SK-N-SH treated with all-trans-retinoic acid at 6 μM for 48 hours (cell line): Measurements from ENCODE around the gene FJX1.

Experiments used
- ATAC-seq: fragments of 200-7000 bp; cut with Tn5 transposase; 3 replicates; pipeline ENCODE4 v1.9.1; 2020; ENCODE audit warnings: mild to moderate bottlenecking, moderate library complexity
- BACH2 ChIP-seq: fragments of 250-450 bp; sonication (Bioruptor Pico); IDR thresholded peaks from 2 replicates; pipeline ENCODE4 v1.9.0; 2021; ENCODE audit warnings: mild to moderate bottlenecking, borderline replicate concordance
- CSDC2 ChIP-seq: fragments of 250-450 bp; sonication (Bioruptor Pico); IDR thresholded peaks from 2 replicates; pipeline ENCODE4 v1.5.0; 2020; ENCODE audit warnings: mild to moderate bottlenecking, moderate library complexity
- ESRRG ChIP-seq: fragments of 250-450 bp; sonication (Bioruptor Pico); IDR thresholded peaks from 2 replicates; pipeline ENCODE4 v1.6.1; 2021; ENCODE audit warnings: mild to moderate bottlenecking
- GLIS3 ChIP-seq: fragments of 250-450 bp; sonication (Bioruptor Pico); IDR thresholded peaks from 2 replicates; pipeline ENCODE4 v1.5.0; 2020; ENCODE audit warnings: mild to moderate bottlenecking, moderate library complexity
- ISL1 ChIP-seq: fragments of 250-450 bp; sonication (Bioruptor Pico); IDR thresholded peaks from 2 replicates; pipeline ENCODE4 v2.1.2; 2022; ENCODE audit warnings: mild to moderate bottlenecking, moderate library complexity
- OSR1 ChIP-seq: fragments of 250-450 bp; sonication (Bioruptor Pico); IDR thresholded peaks from 2 replicates; pipeline ENCODE4 v1.8.0; 2022; ENCODE audit warnings: moderate library complexity, mild to moderate bottlenecking, inconsistent platforms
- SNAI2 ChIP-seq: fragments of 250-450 bp; sonication (Bioruptor Pico); IDR thresholded peaks from 2 replicates; pipeline ENCODE4 v1.5.0; 2020; ENCODE audit warnings: mild to moderate bottlenecking, moderate library complexity
- TCF4 ChIP-seq: fragments of 250-450 bp; sonication (Bioruptor Pico); IDR thresholded peaks from 2 replicates; pipeline ENCODE4 v1.8.0; 2021; ENCODE audit warnings: mild to moderate bottlenecking, moderate library complexity, borderline replicate concordance
- ZFP3 ChIP-seq: fragments of 250-450 bp; sonication (Bioruptor Pico); IDR thresholded peaks from 2 replicates; pipeline ENCODE4 v1.5.0; 2020; ENCODE audit warnings: mild to moderate bottlenecking, moderate library complexity
- ZNF565 ChIP-seq: fragments of 450-650 bp; formaldehyde crosslinking; conservative IDR thresholded peaks from 2 replicates; pipeline ENCODE4 v1.5.0; 2020; ENCODE audit warnings: low read depth, mild to moderate bottlenecking, moderate library complexity
- ZNF8 ChIP-seq: fragments of 450-650 bp; formaldehyde crosslinking; IDR thresholded peaks from 2 replicates; pipeline ENCODE4 v1.5.0; 2020; ENCODE audit warnings: mild to moderate bottlenecking, moderate library complexity
- TF ChIP-seq, protein P1 (sequence below): fragments of 250-450 bp; sonication (Bioruptor Pico); IDR thresholded peaks from 2 replicates; pipeline ENCODE4 v1.8.0; 2021; ENCODE audit warnings: low read depth, mild to moderate bottlenecking, moderate library complexity, borderline replicate concordance
- TF ChIP-seq, protein P2 (sequence below): fragments of 250-450 bp; sonication (Bioruptor Pico); IDR thresholded peaks from 2 replicates; pipeline ENCODE4 v1.8.0; 2020; ENCODE audit warnings: mild to moderate bottlenecking, moderate library complexity, borderline replicate concordance
- TF ChIP-seq, protein P3 (sequence below): fragments of 250-450 bp; sonication (Bioruptor Pico); IDR thresholded peaks from 2 replicates; pipeline ENCODE4 v1.5.1; 2020; ENCODE audit warnings: low read depth, mild to moderate bottlenecking, moderate library complexity
- TF ChIP-seq, protein P4 (sequence below): fragments of 250-450 bp; sonication (Bioruptor Pico); IDR thresholded peaks from 2 replicates; pipeline ENCODE4 v1.5.0; 2020; ENCODE audit warnings: mild to moderate bottlenecking, moderate library complexity
- TF ChIP-seq, protein P5 (sequence below): fragments of 250-450 bp; sonication (Bioruptor Pico); IDR thresholded peaks from 2 replicates; pipeline ENCODE4 v1.5.1; 2021; ENCODE audit warnings: mild to moderate bottlenecking, moderate library complexity

FJX1 gene

DNA sequence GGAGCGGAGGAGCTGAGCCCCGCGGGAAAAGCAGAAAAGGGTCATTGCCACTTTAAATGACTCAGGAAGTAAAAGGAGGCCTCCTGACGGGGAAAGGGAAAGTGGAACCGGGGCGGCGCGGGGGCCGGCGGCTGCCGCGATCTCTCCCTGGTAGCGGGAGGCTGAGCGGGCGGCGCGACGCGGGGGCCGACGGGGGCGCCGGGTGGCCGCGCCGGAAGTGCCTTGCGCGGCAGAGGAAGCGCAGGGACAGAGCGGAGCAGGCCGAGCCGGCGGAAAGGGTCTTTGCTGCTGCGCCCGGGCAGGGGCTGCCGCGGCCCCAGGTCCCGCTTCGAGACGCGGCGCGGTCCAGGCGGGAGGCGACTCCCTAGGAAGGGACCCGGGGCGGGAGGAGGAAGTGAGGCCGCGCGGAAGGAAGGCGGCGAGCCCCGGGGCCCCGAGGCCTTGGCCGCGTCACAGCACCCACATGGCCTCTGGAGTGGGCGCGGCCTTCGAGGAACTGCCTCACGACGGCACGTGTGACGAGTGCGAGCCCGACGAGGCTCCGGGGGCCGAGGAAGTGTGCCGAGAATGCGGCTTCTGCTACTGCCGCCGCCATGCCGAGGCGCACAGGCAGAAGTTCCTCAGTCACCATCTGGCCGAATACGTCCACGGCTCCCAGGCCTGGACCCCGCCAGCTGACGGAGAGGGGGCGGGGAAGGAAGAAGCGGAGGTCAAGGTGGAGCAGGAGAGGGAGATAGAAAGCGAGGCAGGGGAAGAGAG is 44.6 kb downstream of the FJX1 start, which contains the start of gene TRIM44:
Gene TRIM44, plus strand, starts transcription at position 127 of the 759 bp plus-strand sequence. Its CDS starts 337 bp downstream, at position 464.
- ATAC-seq: peak; percentile 93

DNA sequence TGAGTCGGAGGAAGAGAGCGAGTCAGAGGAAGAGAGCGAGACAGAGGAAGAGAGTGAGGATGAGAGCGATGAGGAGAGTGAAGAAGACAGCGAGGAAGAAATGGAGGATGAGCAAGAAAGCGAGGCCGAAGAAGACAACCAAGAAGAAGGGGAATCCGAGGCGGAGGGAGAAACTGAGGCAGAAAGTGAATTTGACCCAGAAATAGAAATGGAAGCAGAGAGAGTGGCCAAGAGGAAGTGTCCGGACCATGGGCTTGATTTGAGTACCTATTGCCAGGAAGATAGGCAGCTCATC is 45.1 kb downstream of the FJX1 start:
- no peak for ATAC-seq
- TF ChIP-seq, protein P1, sequence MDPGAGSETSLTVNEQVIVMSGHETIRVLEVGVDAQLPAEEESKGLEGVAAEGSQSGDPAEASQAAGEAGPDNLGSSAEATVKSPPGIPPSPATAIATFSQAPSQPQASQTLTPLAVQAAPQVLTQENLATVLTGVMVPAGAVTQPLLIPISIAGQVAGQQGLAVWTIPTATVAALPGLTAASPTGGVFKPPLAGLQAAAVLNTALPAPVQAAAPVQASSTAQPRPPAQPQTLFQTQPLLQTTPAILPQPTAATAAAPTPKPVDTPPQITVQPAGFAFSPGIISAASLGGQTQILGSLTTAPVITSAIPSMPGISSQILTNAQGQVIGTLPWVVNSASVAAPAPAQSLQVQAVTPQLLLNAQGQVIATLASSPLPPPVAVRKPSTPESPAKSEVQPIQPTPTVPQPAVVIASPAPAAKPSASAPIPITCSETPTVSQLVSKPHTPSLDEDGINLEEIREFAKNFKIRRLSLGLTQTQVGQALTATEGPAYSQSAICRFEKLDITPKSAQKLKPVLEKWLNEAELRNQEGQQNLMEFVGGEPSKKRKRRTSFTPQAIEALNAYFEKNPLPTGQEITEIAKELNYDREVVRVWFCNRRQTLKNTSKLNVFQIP (CRISPR knock-in tag): no peak
- TF ChIP-seq OSR1 (CRISPR knock-in tag) (no peak), ZNF8 (CRISPR knock-in tag) (no peak), BACH2 (CRISPR knock-in tag) (no peak), ESRRG (CRISPR knock-in tag) (no peak), ISL1 (CRISPR knock-in tag) (no peak), GLIS3 (CRISPR knock-in tag) (no peak), TCF4 (no peak), ZNF565 (CRISPR knock-in tag) (no peak), ZFP3 (no peak)
- TF ChIP-seq, protein P2, sequence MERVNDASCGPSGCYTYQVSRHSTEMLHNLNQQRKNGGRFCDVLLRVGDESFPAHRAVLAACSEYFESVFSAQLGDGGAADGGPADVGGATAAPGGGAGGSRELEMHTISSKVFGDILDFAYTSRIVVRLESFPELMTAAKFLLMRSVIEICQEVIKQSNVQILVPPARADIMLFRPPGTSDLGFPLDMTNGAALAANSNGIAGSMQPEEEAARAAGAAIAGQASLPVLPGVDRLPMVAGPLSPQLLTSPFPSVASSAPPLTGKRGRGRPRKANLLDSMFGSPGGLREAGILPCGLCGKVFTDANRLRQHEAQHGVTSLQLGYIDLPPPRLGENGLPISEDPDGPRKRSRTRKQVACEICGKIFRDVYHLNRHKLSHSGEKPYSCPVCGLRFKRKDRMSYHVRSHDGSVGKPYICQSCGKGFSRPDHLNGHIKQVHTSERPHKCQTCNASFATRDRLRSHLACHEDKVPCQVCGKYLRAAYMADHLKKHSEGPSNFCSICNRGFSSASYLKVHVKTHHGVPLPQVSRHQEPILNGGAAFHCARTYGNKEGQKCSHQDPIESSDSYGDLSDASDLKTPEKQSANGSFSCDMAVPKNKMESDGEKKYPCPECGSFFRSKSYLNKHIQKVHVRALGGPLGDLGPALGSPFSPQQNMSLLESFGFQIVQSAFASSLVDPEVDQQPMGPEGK (CRISPR knock-in tag): no peak
- TF ChIP-seq, protein P3, sequence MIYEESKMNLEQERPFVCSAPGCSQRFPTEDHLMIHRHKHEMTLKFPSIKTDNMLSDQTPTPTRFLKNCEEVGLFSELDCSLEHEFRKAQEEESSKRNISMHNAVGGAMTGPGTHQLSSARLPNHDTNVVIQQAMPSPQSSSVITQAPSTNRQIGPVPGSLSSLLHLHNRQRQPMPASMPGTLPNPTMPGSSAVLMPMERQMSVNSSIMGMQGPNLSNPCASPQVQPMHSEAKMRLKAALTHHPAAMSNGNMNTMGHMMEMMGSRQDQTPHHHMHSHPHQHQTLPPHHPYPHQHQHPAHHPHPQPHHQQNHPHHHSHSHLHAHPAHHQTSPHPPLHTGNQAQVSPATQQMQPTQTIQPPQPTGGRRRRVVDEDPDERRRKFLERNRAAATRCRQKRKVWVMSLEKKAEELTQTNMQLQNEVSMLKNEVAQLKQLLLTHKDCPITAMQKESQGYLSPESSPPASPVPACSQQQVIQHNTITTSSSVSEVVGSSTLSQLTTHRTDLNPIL (CRISPR knock-in tag): no peak
- TF ChIP-seq, protein P4, sequence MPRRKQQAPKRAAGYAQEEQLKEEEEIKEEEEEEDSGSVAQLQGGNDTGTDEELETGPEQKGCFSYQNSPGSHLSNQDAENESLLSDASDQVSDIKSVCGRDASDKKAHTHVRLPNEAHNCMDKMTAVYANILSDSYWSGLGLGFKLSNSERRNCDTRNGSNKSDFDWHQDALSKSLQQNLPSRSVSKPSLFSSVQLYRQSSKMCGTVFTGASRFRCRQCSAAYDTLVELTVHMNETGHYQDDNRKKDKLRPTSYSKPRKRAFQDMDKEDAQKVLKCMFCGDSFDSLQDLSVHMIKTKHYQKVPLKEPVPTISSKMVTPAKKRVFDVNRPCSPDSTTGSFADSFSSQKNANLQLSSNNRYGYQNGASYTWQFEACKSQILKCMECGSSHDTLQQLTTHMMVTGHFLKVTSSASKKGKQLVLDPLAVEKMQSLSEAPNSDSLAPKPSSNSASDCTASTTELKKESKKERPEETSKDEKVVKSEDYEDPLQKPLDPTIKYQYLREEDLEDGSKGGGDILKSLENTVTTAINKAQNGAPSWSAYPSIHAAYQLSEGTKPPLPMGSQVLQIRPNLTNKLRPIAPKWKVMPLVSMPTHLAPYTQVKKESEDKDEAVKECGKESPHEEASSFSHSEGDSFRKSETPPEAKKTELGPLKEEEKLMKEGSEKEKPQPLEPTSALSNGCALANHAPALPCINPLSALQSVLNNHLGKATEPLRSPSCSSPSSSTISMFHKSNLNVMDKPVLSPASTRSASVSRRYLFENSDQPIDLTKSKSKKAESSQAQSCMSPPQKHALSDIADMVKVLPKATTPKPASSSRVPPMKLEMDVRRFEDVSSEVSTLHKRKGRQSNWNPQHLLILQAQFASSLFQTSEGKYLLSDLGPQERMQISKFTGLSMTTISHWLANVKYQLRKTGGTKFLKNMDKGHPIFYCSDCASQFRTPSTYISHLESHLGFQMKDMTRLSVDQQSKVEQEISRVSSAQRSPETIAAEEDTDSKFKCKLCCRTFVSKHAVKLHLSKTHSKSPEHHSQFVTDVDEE (CRISPR knock-in tag): no peak
- TF ChIP-seq, protein P5, sequence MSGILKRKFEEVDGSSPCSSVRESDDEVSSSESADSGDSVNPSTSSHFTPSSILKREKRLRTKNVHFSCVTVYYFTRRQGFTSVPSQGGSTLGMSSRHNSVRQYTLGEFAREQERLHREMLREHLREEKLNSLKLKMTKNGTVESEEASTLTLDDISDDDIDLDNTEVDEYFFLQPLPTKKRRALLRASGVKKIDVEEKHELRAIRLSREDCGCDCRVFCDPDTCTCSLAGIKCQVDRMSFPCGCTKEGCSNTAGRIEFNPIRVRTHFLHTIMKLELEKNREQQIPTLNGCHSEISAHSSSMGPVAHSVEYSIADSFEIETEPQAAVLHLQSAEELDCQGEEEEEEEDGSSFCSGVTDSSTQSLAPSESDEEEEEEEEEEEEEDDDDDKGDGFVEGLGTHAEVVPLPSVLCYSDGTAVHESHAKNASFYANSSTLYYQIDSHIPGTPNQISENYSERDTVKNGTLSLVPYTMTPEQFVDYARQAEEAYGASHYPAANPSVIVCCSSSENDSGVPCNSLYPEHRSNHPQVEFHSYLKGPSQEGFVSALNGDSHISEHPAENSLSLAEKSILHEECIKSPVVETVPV (CRISPR knock-in tag): no peak
- TF ChIP-seq, all 23 proteins: peak for 0

More for the DNA sequence above, 44.6 kb downstream of the FJX1 start, which contains the start of gene TRIM44:
- TF ChIP-seq ZNF8 (CRISPR knock-in tag) (0 out of 2 replicates have a peak, but pooled peaks have one; percentile 8), GLIS3 (CRISPR knock-in tag) (0 out of 2 replicates have a peak, but pooled peaks have one; percentile 59), CSDC2 (0 out of 2 replicates have a peak, but pooled peaks have one; percentile 76), ISL1 (CRISPR knock-in tag) (no peak), ZFP3 (peak; percentile 63; the same call in 1 of the 2 replicates), SNAI2 (CRISPR knock-in tag) (peak; percentile 35; the same call in 1 of the 2 replicates)
- TF ChIP-seq, protein P4 (CRISPR knock-in tag): peak; percentile 34; the same call in 1 of the 2 replicates
- TF ChIP-seq, protein P3 (CRISPR knock-in tag): no peak
- TF ChIP-seq, all 23 proteins: peak for 6
